Thoracic aorta (tissue), 2 donors: ENCODE measurements around the gene R3HDM2. TPM values are rescaled to one million over a fixed set of nuclear protein-coding genes. Genes with fewer than 3 reads are reported as not detected.
A peak's percentile ranks its signal among the peaks of the same experiment; 100 is the strongest.

Experiments
- ATAC-seq: fragments of 150-250 bp; one replicate; pipeline ENCODE4 v1.8.0; 2017; ENCODE audit warnings: low read depth; ENCODE audit not compliant: insufficient number of reproducible peaks, low FRiP score
- DNase-seq: peaks from one replicate; pipeline ENCODE4 v3.0.0-alpha.2; 2020; ENCODE audit warnings: low spot score
- H3K27ac ChIP-seq, 2 donors: fragments of 200-600 bp; sonication (generic); 1 replicate in 1 of 2; 2 replicates in 1 of 2; pipeline ENCODE4 v1.5.1; 2016; ENCODE audit warnings: mild to moderate bottlenecking in 2 of 2, moderate library complexity in 2 of 2
- H3K27me3 ChIP-seq: fragments of 200-600 bp; sonication (generic); replicated peaks from 2 replicates; pipeline ENCODE4 v1.6.0; 2016; ENCODE audit warnings: mild to moderate bottlenecking; ENCODE audit not compliant: insufficient read depth
- H3K36me3 ChIP-seq: fragments of 200-600 bp; sonication (generic); one replicate; pipeline ENCODE4 v1.5.1; 2016
- H3K4me1 ChIP-seq, 2 donors: fragments of 200-600 bp; sonication (generic); 1 replicate in 1 of 2; 2 replicates in 1 of 2; pipeline versions ENCODE4 v1.5.1 to v1.6.0; 2016; ENCODE audit warnings: low read depth in 2 of 2, mild to moderate bottlenecking in 1 of 2; ENCODE audit not compliant: control insufficient read depth in 1 of 2
- H3K4me3 ChIP-seq: fragments of 200-600 bp; sonication (generic); 2 replicates; pipeline ENCODE4 v1.5.1; 2016; ENCODE audit warnings: mild to moderate bottlenecking
- H3K9me3 ChIP-seq: fragments of 200-600 bp; sonication (generic); 2 replicates; pipeline ENCODE4 v1.5.1; 2016
- total RNA-seq, 2 donors: library from RNA; depleted of rRNA; stranded (reverse); fragments of >200 nt; gene quantifications; one replicate each; pipeline versions ENCODE4 v1.1.0 to v1.2.3, GENCODE V29; 2016
- TF ChIP-seq, protein P1 (sequence below): fragments of 200-600 bp; sonication (generic); IDR thresholded peaks from one replicate; pipeline ENCODE4 v1.5.1; 2019; ENCODE audit warnings: antibody characterized with exemption

Gene R3HDM2
- total RNA-seq, 2 donors from 2014 or later, result 26.5 to 62.4 TPM

DNA sequence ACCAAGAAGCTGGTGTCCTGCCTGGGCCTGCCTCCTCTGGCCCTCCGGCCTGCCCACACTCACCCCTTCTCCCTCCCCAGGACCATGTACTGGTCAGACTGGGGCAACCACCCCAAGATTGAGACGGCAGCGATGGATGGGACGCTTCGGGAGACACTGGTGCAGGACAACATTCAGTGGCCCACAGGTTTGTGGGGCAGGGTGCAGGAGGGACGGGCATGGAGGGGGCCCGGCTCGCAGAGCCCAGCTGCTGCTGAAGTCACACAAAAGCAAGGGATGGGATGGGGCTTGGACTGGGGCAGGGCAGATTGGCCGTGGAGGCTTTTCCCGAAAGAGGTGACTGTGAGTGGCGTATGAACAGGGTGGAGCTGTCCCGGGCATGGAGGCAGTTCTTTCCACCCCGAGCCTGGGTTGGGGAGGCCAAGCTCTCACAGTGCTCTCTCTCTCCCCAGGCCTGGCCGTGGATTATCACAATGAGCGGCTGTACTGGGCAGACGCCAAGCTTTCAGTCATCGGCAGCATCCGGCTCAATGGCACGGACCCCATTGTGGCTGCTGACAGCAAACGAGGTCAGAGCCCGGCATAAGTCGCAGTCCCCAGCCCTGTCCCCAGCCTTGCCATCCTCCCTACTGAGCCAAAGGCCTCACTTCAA, 222.1 kb downstream of the R3HDM2 start:
- Histone ChIP-seq H3K4me3 (no peak overlapping the region), H3K27me3 (no peaks in the 10 kb centered on the region), H3K36me3 (peaks cover 80% of the 10 kb centered on the region), H3K27ac (peak overlapping the region; percentile 37 to 47), H3K4me1 (peaks cover 6 to 33% of the 10 kb centered on the region in 2 donors), H3K9me3 (no peaks in the 10 kb centered on the region)
- TF ChIP-seq, protein P1, sequence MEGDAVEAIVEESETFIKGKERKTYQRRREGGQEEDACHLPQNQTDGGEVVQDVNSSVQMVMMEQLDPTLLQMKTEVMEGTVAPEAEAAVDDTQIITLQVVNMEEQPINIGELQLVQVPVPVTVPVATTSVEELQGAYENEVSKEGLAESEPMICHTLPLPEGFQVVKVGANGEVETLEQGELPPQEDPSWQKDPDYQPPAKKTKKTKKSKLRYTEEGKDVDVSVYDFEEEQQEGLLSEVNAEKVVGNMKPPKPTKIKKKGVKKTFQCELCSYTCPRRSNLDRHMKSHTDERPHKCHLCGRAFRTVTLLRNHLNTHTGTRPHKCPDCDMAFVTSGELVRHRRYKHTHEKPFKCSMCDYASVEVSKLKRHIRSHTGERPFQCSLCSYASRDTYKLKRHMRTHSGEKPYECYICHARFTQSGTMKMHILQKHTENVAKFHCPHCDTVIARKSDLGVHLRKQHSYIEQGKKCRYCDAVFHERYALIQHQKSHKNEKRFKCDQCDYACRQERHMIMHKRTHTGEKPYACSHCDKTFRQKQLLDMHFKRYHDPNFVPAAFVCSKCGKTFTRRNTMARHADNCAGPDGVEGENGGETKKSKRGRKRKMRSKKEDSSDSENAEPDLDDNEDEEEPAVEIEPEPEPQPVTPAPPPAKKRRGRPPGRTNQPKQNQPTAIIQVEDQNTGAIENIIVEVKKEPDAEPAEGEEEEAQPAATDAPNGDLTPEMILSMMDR, result no peak
- DNase-seq (no peak), ATAC-seq (no peak)

- H3K27me3 ChIP-seq, result no peaks in the 10 kb centered on the region
- peak overlapping the region; percentile 37 to 47 for H3K27ac ChIP-seq
- H3K4me1 ChIP-seq, result peaks cover 5 to 29% of the 10 kb centered on the region in 2 donors
- DNase-seq (no peak), ATAC-seq (no peak)
- H3K36me3 ChIP-seq, result peaks cover 87% of the 10 kb centered on the region
- no peaks in the 10 kb centered on the region for H3K9me3 ChIP-seq
- TF ChIP-seq, protein P1, result no peak
- H3K4me3 ChIP-seq, result no peak overlapping the region
Measured at GRCh38 chr12:57207731-57208630, 222.9 kb downstream of the R3HDM2 start.

- DNase-seq (no peak), ATAC-seq (no peak)
- no peak overlapping the region for H3K27ac ChIP-seq
- TF ChIP-seq, protein P1, result no peak
- peaks cover 0 to 10% of the 10 kb centered on the region in 2 donors for H3K4me1 ChIP-seq
- no peaks in the 10 kb centered on the region for H3K27me3 ChIP-seq
- H3K36me3 ChIP-seq, result peaks cover 97% of the 10 kb centered on the region
- H3K4me3 ChIP-seq, result no peak overlapping the region
- no peaks in the 10 kb centered on the region for H3K9me3 ChIP-seq
Measured at GRCh38 chr12:57205931-57206330, 224.9 kb downstream of the R3HDM2 start.

DNA sequence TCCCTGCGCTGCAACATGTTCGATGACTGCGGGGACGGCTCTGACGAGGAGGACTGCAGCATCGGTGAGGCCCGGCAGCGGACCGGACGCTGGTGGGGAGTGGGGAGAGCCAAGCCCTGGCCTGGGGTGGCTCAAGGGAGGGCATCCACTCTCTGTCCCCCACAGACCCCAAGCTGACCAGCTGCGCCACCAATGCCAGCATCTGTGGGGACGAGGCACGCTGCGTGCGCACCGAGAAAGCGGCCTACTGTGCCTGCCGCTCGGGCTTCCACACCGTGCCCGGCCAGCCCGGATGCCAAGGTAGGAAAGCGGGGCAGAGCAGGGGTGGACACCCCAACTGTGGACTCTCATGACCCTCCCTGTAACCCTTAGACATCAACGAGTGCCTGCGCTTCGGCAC, 225.7 kb downstream of the R3HDM2 start:
- peaks cover 0 to 10% of the 10 kb centered on the region in 2 donors for H3K4me1 ChIP-seq
- no peaks in the 10 kb centered on the region for H3K27me3 ChIP-seq
- no peaks in the 10 kb centered on the region for H3K9me3 ChIP-seq
- ATAC-seq (no peak), DNase-seq (no peak)
- no peak overlapping the region for H3K4me3 ChIP-seq
- no peak overlapping the region for H3K27ac ChIP-seq
- H3K36me3 ChIP-seq, result peaks cover 95% of the 10 kb centered on the region
- TF ChIP-seq, protein P1, result no peak

GRCh38 chr12:57204454-57204853, 226.4 kb downstream of the R3HDM2 start:
- no peaks in the 10 kb centered on the region for H3K9me3 ChIP-seq
- DNase-seq (no peak), ATAC-seq (no peak)
- peaks cover 95% of the 10 kb centered on the region for H3K36me3 ChIP-seq
- TF ChIP-seq, protein P1, result no peak
- H3K27ac ChIP-seq, result no peak overlapping the region
- H3K27me3 ChIP-seq, result no peaks in the 10 kb centered on the region
- no peak overlapping the region for H3K4me3 ChIP-seq
- peaks cover 0 to 10% of the 10 kb centered on the region in 2 donors for H3K4me1 ChIP-seq
